SK-N-SH (cell line): Measurements from ENCODE around the gene LCA5. TPM values are rescaled to one million over a fixed set of nuclear protein-coding genes. Genes with fewer than 3 reads are reported as not detected.

Experiments used
- CTCF ChIA-PET: fragments of 300-600, 350-600 bp; formaldehyde crosslinking; extraction: SDS; loops from one replicate; lab custom pipeline; 2021; lab: Yijun Ruan, JAX
- POLR2A ChIA-PET: fragments of 350-600 bp; sonication (Branson Sonifier 250); formaldehyde crosslinking; extraction: SDS; loops from one replicate; lab custom pipeline; 2020; ENCODE audit warnings: antibody characterized with exemption, inconsistent platforms; lab: Yijun Ruan, JAX
- DNase-seq: peaks from one replicate; pipeline ENCODE4 v3.0.0; 2012
- H2AFZ ChIP-seq: fragments of 200-600 bp; sonication (generic); 2 replicates; pipeline ENCODE4 v1.8.1; 2016; ENCODE audit warnings: antibody characterized with exemption, mild to moderate bottlenecking, low read depth
- H3F3A ChIP-seq: fragments of 200-600 bp; sonication (generic); replicated peaks from 2 replicates; pipeline ENCODE3; 2016; ENCODE audit warnings: antibody characterized with exemption, mild to moderate bottlenecking; ENCODE audit not compliant: insufficient read depth
- H3K27ac ChIP-seq, 2 experiments: fragments of 200-500 bp in 1 of 2; fragments of 200-600 bp in 1 of 2; sonication (Bioruptor generic) in 1 of 2; sonication (generic), shearing (Covaris generic) in 1 of 2; 2 replicates each; pipeline versions ENCODE4 v1.5.1 to v1.6.1; 2014 to 2016; ENCODE audit warnings: low read depth in 2 of 2, inconsistent platforms in 1 of 2, low read length in 1 of 2, mild to moderate bottlenecking in 1 of 2, mixed read lengths in 1 of 2
- H3K27me3 ChIP-seq: fragments of 200-600 bp; sonication (generic), shearing (Covaris generic); 2 replicates; pipeline ENCODE4 v1.6.1; 2016; ENCODE audit warnings: mixed run types; ENCODE audit not compliant: insufficient read depth
- H3K36me3 ChIP-seq, 2 experiments: fragments of 200-500 bp in 1 of 2; fragments of 200-600 bp in 1 of 2; sonication (Bioruptor generic) in 1 of 2; sonication (generic) in 1 of 2; replicated peaks in 1 of 2; 2 replicates each; pipeline versions ENCODE3 to v1.5.1; 2014 to 2016; ENCODE audit warnings: low read length in 1 of 2, mild to moderate bottlenecking in 1 of 2; ENCODE audit not compliant: insufficient read depth in 2 of 2, control insufficient read depth in 1 of 2
- H3K4me1 ChIP-seq, 2 experiments: fragments of 200-500 bp in 1 of 2; fragments of 200-600 bp in 1 of 2; sonication (Bioruptor generic) in 1 of 2; sonication (generic), shearing (Covaris generic) in 1 of 2; 2 replicates each; pipeline versions ENCODE4 v1.5.1 to v1.6.1; 2014 to 2016; ENCODE audit warnings: low read depth in 1 of 2, low read length in 1 of 2, mixed run types in 1 of 2; ENCODE audit not compliant: insufficient read depth in 2 of 2, control insufficient read depth in 1 of 2
- H3K4me2 ChIP-seq: fragments of 200-600 bp; sonication (generic), shearing (Covaris generic); 2 replicates; pipeline ENCODE4 v1.6.1; 2017; ENCODE audit warnings: mixed run types
- H3K4me3 ChIP-seq, 2 experiments: fragments of 200-500 bp in 1 of 2; fragments of 200-600 bp in 1 of 2; sonication (Bioruptor generic) in 1 of 2; sonication (generic), shearing (Covaris generic) in 1 of 2; 2 replicates each; pipeline versions ENCODE4 v1.5.1 to v1.8.1; 2014 to 2016; ENCODE audit warnings: low read depth in 2 of 2, inconsistent platforms in 1 of 2, low read length in 1 of 2, mild to moderate bottlenecking in 1 of 2, mixed read lengths in 1 of 2, moderate library complexity in 1 of 2
- H3K79me2 ChIP-seq: fragments of 200-600 bp; sonication (generic); 2 replicates; pipeline ENCODE4 v1.8.1; 2017; ENCODE audit warnings: mild to moderate bottlenecking; ENCODE audit not compliant: insufficient read depth
- H3K9ac ChIP-seq: fragments of 200-600 bp; sonication (generic); 2 replicates; pipeline ENCODE4 v1.6.1; 2017; ENCODE audit warnings: mixed run types
- H3K9me2 ChIP-seq: fragments of 200-600 bp; sonication (generic); 2 replicates; pipeline ENCODE4 v1.6.1; 2017; ENCODE audit warnings: mixed run types
- H3K9me3 ChIP-seq: fragments of 200-600 bp; sonication (generic); 2 replicates; pipeline ENCODE4 v1.6.1; 2017; ENCODE audit warnings: mixed run types, mild to moderate bottlenecking, moderate library complexity
- H4K20me1 ChIP-seq: fragments of 200-600 bp; sonication (generic); 2 replicates; pipeline ENCODE4 v1.6.1; 2017; ENCODE audit warnings: mild to moderate bottlenecking, mixed run types; ENCODE audit not compliant: insufficient read depth
- CHD2 ChIP-seq: fragments of 150-350 bp; IDR thresholded peaks from 2 replicates; pipeline ENCODE4 v1.6.1; 2018; ENCODE audit warnings: low read length; ENCODE audit not compliant: partially characterized antibody
- EP300 ChIP-seq, 2 experiments: IDR thresholded peaks; 2 replicates each; pipeline versions ENCODE4 v1.4.0 to v1.6.1; 2012; ENCODE audit warnings: borderline replicate concordance in 1 of 2, low read depth in 1 of 2, low read length in 1 of 2
- EZH2phosphoT487 ChIP-seq: fragments of 200-600 bp; sonication (generic); IDR thresholded peaks from 2 replicates; pipeline ENCODE4 v1.6.1; 2017; ENCODE audit warnings: low read depth, mixed run types, mild to moderate bottlenecking, antibody characterized with exemption, moderate library complexity, borderline replicate concordance
- FOSL2 ChIP-seq: IDR thresholded peaks from 2 replicates; pipeline ENCODE4 v1.4.0; 2012; ENCODE audit warnings: low read depth, mild to moderate bottlenecking, moderate library complexity, borderline replicate concordance
- FOXJ3 ChIP-seq: sonication (generic); formaldehyde crosslinking; IDR thresholded peaks from 2 replicates; pipeline ENCODE4 v1.5.1; 2020; ENCODE audit warnings: mild to moderate bottlenecking, missing genetic modification reagents
- FOXM1 ChIP-seq: IDR thresholded peaks from 2 replicates; pipeline ENCODE4 v1.4.0; 2012; ENCODE audit warnings: low read depth, mild to moderate bottlenecking
- GABPA ChIP-seq: IDR thresholded peaks from 2 replicates; pipeline ENCODE4 v1.4.0; 2012; ENCODE audit warnings: low read depth, mild to moderate bottlenecking
- MAX ChIP-seq: IDR thresholded peaks from 2 replicates; pipeline ENCODE4 v1.4.0; 2012; ENCODE audit warnings: low read depth
- MEF2A ChIP-seq: IDR thresholded peaks from 2 replicates; pipeline ENCODE4 v1.4.0; 2012; ENCODE audit warnings: low read depth, borderline replicate concordance
- MXI1 ChIP-seq: IDR thresholded peaks from 2 replicates; pipeline ENCODE4 v1.6.1; 2012; ENCODE audit warnings: mild to moderate bottlenecking, low read depth, low read length, improper control_type of control experiment
- NFIC ChIP-seq: IDR thresholded peaks from 2 replicates; pipeline ENCODE4 v1.4.0; 2012; ENCODE audit warnings: borderline replicate concordance
- NRF1 ChIP-seq: IDR thresholded peaks from 2 replicates; pipeline ENCODE4 v1.6.1; 2012; ENCODE audit warnings: low read depth, mild to moderate bottlenecking, low read length
- PBX3 ChIP-seq: IDR thresholded peaks from 2 replicates; pipeline ENCODE4; 2012
- POLR2AphosphoS5 ChIP-seq: IDR thresholded peaks from 2 replicates; pipeline ENCODE4 v1.6.1; 2012; ENCODE audit warnings: low read depth, low read length
- RCOR1 ChIP-seq: fragments of 150-350 bp; IDR thresholded peaks from 2 replicates; pipeline ENCODE4 v1.6.1; 2017; ENCODE audit warnings: antibody characterized with exemption, low read length
- SIN3A ChIP-seq: IDR thresholded peaks from 2 replicates; pipeline ENCODE4 v1.6.1; 2012; ENCODE audit warnings: low read depth, mild to moderate bottlenecking, low read length, moderate library complexity, borderline replicate concordance
- USF1 ChIP-seq: IDR thresholded peaks from 2 replicates; pipeline ENCODE4 v1.4.0; 2012; ENCODE audit warnings: low read depth, borderline replicate concordance
- USF2 ChIP-seq: fragments of 150-350 bp; IDR thresholded peaks from 2 replicates; pipeline ENCODE4 v1.6.1; 2017; ENCODE audit warnings: antibody characterized with exemption, low read length, low read depth, borderline replicate concordance
- YY1 ChIP-seq: IDR thresholded peaks from 2 replicates; pipeline ENCODE4 v1.4.0; 2012; ENCODE audit warnings: low read depth, mild to moderate bottlenecking
- WGBS: methylation state at CpG from one replicate; pipeline ENCODE4 v1.1.6; 2017; ENCODE audit warnings: low lambda C conversion rate; 5-methylcytosine and 5-hydroxymethylcytosine counted together
- polyA plus RNA-seq, 3 experiments: library from polyadenylated mRNA; depleted of rRNA; stranded (reverse); fragments of >200 nt; gene quantifications; 2 replicates each; pipeline ENCODE4 v1.2.3, GENCODE V29; 2012

Gene LCA5
- polyA plus RNA-seq, 1 of the 3 experiments (the other 2 are of a cell fraction) = 0.61 TPM

GRCh38 chr6:79520534-79520933, 16.7 kb downstream of the LCA5 start (continued):
- no peak for TF ChIP-seq USF2
- TF ChIP-seq FOSL2 = no peak
- TF ChIP-seq MXI1 = no peak
- no peak for TF ChIP-seq USF1
- no peak for TF ChIP-seq GABPA
- TF ChIP-seq POLR2AphosphoS5 = no peak
- no peak for TF ChIP-seq EP300 (IDR thresholded peaks at IDR 0.05; ENCODE audit: borderline replicate concordance in 1 of 2, low read depth in 1 of 2, low read length in 1 of 2)
- no peak for TF ChIP-seq MAX
- TF ChIP-seq SIN3A = no peak
- no peak for TF ChIP-seq FOXM1
- TF ChIP-seq, all 33 proteins: peak for 0

- TF ChIP-seq MEF2A (no peak), YY1 (no peak), RCOR1 (no peak), EZH2phosphoT487 (no peak), FOXJ3 (no peak), NRF1 (no peak)
- TF ChIP-seq, all 33 proteins: peak for 0
- Histone ChIP-seq H3K79me2 (no peaks in the 10 kb centered on the region), H3K4me3 (no peak overlapping the region), H3K36me3 (peaks cover 0 to 3% of the 10 kb centered on the region in 2 experiments), H3F3A (no peaks in the 10 kb centered on the region), H2AFZ (no peak overlapping the region), H3K4me2 (no peak overlapping the region), H3K9me2 (no peaks in the 10 kb centered on the region), H3K27me3 (no peaks in the 10 kb centered on the region), H3K9ac (no peak overlapping the region), H3K9me3 (no peaks in the 10 kb centered on the region), H3K27ac (no peak overlapping the region), H3K4me1 (no peaks in the 10 kb centered on the region), H4K20me1 (no peaks in the 10 kb centered on the region)
- no peak for DNase-seq
- ChIA-PET POLR2A (no interaction called here), CTCF (interaction anchor here (1.1 kb wide), 1 partner anchor 24 kb away, joined by 3 read pairs; no protein-coding TSS in a partner anchor)
Observed at GRCh38 chr6:79518842-79519241, 18.4 kb downstream of the LCA5 start.

GRCh38 chr6:79515436-79515835, 21.8 kb downstream of the LCA5 start:
- POLR2A ChIA-PET = interaction anchor here (0.6 kb wide), 1 partner anchor 12 kb away, joined by 3 read pairs; no protein-coding TSS in a partner anchor
- DNase-seq = no peak
- no peaks in the 10 kb centered on the region for H3K27me3 ChIP-seq
- no peak overlapping the region for H3K9ac ChIP-seq
- H3K4me2 ChIP-seq = no peak overlapping the region
- TF ChIP-seq RCOR1 (no peak), EZH2phosphoT487 (no peak), MAX (no peak), NFIC (no peak), PBX3 (no peak), FOXJ3 (no peak), CHD2 (no peak)
- TF ChIP-seq, all 33 proteins: peak for 0
- WGBS = 97% methylated on average over 1 of the region's 1 CpG
- CTCF ChIA-PET = no interaction called here
- no peaks in the 10 kb centered on the region for H3K4me1 ChIP-seq
- no peaks in the 10 kb centered on the region for H3F3A ChIP-seq
- no peak overlapping the region for H3K27ac ChIP-seq
- no peak overlapping the region for H3K4me3 ChIP-seq
- H3K9me3 ChIP-seq = no peaks in the 10 kb centered on the region
- H2AFZ ChIP-seq = no peak overlapping the region
- H4K20me1 ChIP-seq = no peaks in the 10 kb centered on the region
- no peaks in the 10 kb centered on the region for H3K79me2 ChIP-seq
- H3K36me3 ChIP-seq = peaks cover 0 to 14% of the 10 kb centered on the region in 2 experiments
- no peaks in the 10 kb centered on the region for H3K9me2 ChIP-seq
